K562 (cell line): ENCODE measurements around the gene BIRC3. TPM values are rescaled to one million over a fixed set of nuclear protein-coding genes. Genes with fewer than 3 reads are reported as not detected.

Source experiments
- ARID4B ChIP-seq: sonication (generic); formaldehyde crosslinking; IDR thresholded peaks from 2 replicates; pipeline ENCODE4 v1.8.0; 2022; ENCODE audit warnings: mild to moderate bottlenecking, missing genetic modification reagents
- HDAC6 ChIP-seq: IDR thresholded peaks from 2 replicates; pipeline ENCODE4 v1.6.1; 2012; ENCODE audit warnings: low read depth, mild to moderate bottlenecking, control low read depth, inconsistent platforms, low read length, moderate library complexity
- KAT7 ChIP-seq: sonication (generic); formaldehyde crosslinking; IDR thresholded peaks from 2 replicates; pipeline ENCODE4 v1.8.0; 2022; ENCODE audit warnings: missing genetic modification reagents, mild to moderate bottlenecking, borderline replicate concordance
- KAT8 ChIP-seq: fragments of 450-650 bp; IDR thresholded peaks from 2 replicates; pipeline ENCODE4 v1.6.1; 2016; ENCODE audit warnings: low read depth, mild to moderate bottlenecking
- MAFK ChIP-seq: IDR thresholded peaks from 2 replicates; pipeline ENCODE4 v1.6.1; 2011; ENCODE audit warnings: low read length, improper control_type of control experiment
- MGA ChIP-seq: fragments of 450-650 bp; IDR thresholded peaks from 2 replicates; pipeline ENCODE4 v1.6.1; 2016; ENCODE audit warnings: mild to moderate bottlenecking, moderate library complexity
- TEAD4 ChIP-seq, 2 experiments: sonication (generic) in 1 of 2; formaldehyde crosslinking in 1 of 2; IDR thresholded peaks; 2 replicates each; pipeline versions ENCODE4 v1.6.1 to v1.8.0; 2012 to 2022; ENCODE audit warnings: borderline replicate concordance in 1 of 2, inconsistent platforms in 1 of 2, low read length in 1 of 2, mild to moderate bottlenecking in 1 of 2, missing genetic modification reagents in 1 of 2
- TGIF2 ChIP-seq: sonication (generic); formaldehyde crosslinking; IDR thresholded peaks from 2 replicates; pipeline ENCODE4 v1.8.1; 2022; ENCODE audit warnings: mild to moderate bottlenecking, missing genetic modification reagents, moderate library complexity
- ZBTB26 ChIP-seq: fragments of 450-650 bp; formaldehyde crosslinking; IDR thresholded peaks from 2 replicates; pipeline ENCODE4 v1.4.0; 2022; ENCODE audit warnings: missing genetic modification characterization
- polyA plus RNA-seq, 8 experiments: library from polyadenylated mRNA; depleted of rRNA in 4 of 8; stranded (reverse) in 5 of 8; unstranded in 3 of 8; fragments of >200 nt; fragmentation: Nextera tagmentation in 2 of 8; fragmentation: Illumina TruSeq in 1 of 8; extraction: Ambion mirVana in 2 of 8; extraction: Trizol in 1 of 8; gene quantifications; 2 replicates each; pipeline versions ENCODE4 v1.2.1 to v1.2.3, GENCODE V29; 2011 to 2014; ENCODE audit warnings: inconsistent platforms in 1 of 8, missing spikeins in 1 of 8
- total RNA-seq, 7 experiments: library from RNA; depleted of rRNA in 6 of 7; stranded (reverse); fragments of >200 nt in 6 of 7; fragmentation: Illumina TruSeq in 2 of 7; extraction: Trizol in 2 of 7; gene quantifications; 2 replicates each; pipeline versions ENCODE4 v1.2.1 to v1.2.3, GENCODE V29; 2011 to 2021; ENCODE audit warnings: low replicate concordance in 1 of 7

BIRC3 gene
- total and polyA plus RNA-seq, 9 of the 15 experiments (the other 6 are each of a cell fraction or from before 2014, with no cell fraction given), result 0.08 to 0.42 (median 0.18) TPM

- TF ChIP-seq ARID4B (CRISPR knock-in tag) (no peak), ZBTB26 (CRISPR knock-in tag) (no peak), HDAC6 (no peak), TGIF2 (no peak), KAT7 (CRISPR knock-in tag) (no peak), KAT8 (no peak), MAFK (no peak), MGA (no peak), TEAD4 (IDR thresholded peaks at IDR 0.05; ENCODE audit: low read length) (no peak), TEAD4 (CRISPR knock-in tag; IDR thresholded peaks at IDR 0.05; ENCODE audit: borderline replicate concordance) (no peak)
Observed at GRCh38 chr11:102367364-102367763, 50.1 kb downstream of the BIRC3 start (continued).
